IPS-20b (cell line): ENCODE measurements around the gene SPATA6.
"Not testable (repeated sequence)": the region's sequence is repeated elsewhere in the genome, so short reads cannot be mapped to it uniquely, and the experiment has no call there.

Experiments used
- H3K27ac ChIP-seq: one replicate; pipeline ENCODE4 v1.5.1; 2013; ENCODE audit warnings: low read length
- H3K27me3 ChIP-seq: 2 replicates; pipeline ENCODE4 v1.6.1; 2013; ENCODE audit warnings: mild to moderate bottlenecking, low read length, inconsistent platforms; ENCODE audit not compliant: insufficient read depth
- H3K36me3 ChIP-seq: 2 replicates; pipeline ENCODE4 v1.6.1; 2013; ENCODE audit warnings: low read depth, mild to moderate bottlenecking, inconsistent platforms, low read length, moderate library complexity; ENCODE audit not compliant: insufficient read depth
- H3K4me1 ChIP-seq: 2 replicates; pipeline ENCODE4 v1.6.1; 2013; ENCODE audit warnings: mild to moderate bottlenecking, control low read depth, inconsistent platforms, low read length, moderate library complexity; ENCODE audit not compliant: insufficient read depth
- H3K4me3 ChIP-seq: 2 replicates; pipeline ENCODE4 v1.5.1; 2013; ENCODE audit warnings: mild to moderate bottlenecking, low read length, inconsistent platforms
- H3K9ac ChIP-seq: 2 replicates; pipeline ENCODE4 v1.6.1; 2013; ENCODE audit warnings: low read depth, mild to moderate bottlenecking, inconsistent platforms, low read length, moderate library complexity
- H3K9me3 ChIP-seq: 2 replicates; pipeline ENCODE4 v1.6.1; 2013; ENCODE audit warnings: mild to moderate bottlenecking, low read depth, low read length, inconsistent platforms; ENCODE audit not compliant: insufficient read depth

Gene SPATA6

DNA sequence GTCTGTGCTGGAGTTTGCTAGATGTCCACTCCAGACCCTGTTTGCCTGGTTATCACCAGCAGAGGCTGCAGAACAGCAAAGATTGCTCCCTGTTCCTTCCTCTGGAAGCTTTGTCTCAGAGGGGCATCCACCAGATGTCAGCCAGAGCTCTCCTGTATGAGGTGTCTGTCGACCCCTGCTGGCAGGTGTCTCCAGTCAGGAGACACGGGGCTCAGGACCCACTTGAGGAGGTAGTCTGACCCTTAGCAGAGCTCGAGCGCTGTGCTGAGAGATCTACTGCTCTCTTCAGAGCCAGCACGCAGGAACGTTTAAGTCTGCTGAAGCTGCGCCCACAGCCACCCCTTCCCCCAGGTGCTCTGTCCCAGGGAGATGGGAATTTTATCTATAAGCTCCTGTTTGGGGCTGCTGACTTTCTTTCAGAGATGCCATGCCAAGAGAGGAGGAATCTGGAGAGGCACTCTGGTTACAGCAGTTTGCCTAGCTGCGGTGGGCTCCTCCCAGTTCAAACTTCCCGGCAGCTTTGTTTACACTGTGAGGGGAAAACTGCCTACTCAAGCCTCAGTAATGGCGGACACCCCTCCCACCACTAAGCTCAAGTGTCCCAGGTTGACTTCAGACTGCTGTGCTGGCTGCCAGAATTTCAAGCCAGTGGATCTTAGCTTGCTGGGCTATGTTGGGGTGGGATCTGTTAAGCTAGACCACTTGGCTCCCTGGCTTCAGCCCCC is 187.1 kb downstream of the SPATA6 start:
- H3K9me3 ChIP-seq, H3K4me3 ChIP-seq, H3K36me3 ChIP-seq: not testable (repeated sequence)

DNA sequence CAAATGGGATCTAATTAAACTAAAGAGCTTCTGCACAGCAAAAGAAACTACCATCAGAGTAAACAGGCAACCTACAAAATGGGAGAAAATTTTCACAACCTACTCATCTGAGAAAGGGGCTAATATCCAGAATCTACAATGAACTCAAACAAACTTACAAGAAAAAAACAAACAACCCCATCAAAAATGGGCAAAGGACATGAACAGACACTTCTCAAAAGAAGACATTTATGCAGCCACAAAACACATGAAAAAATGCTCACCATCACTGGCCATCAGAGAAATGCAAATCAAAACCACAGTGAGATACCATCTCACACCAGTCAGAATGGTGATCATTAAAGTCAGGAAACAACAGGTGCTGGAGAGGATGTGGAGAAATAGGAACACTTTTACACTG is 189.7 kb downstream of the SPATA6 start:
- H3K27me3 ChIP-seq, H3K4me3 ChIP-seq, H3K36me3 ChIP-seq, H3K27ac ChIP-seq, H3K9ac ChIP-seq, H3K4me1 ChIP-seq, H3K9me3 ChIP-seq: not testable (repeated sequence)

More for the DNA sequence above, 187.1 kb downstream of the SPATA6 start:
- not testable (repeated sequence) for H3K4me1 ChIP-seq, H3K27ac ChIP-seq, H3K9ac ChIP-seq, H3K27me3 ChIP-seq

GRCh38 chr1:48277437-48277836 is 194.6 kb downstream of the SPATA6 start:
- H3K4me3 ChIP-seq, H3K4me1 ChIP-seq, H3K9ac ChIP-seq, H3K27me3 ChIP-seq, H3K36me3 ChIP-seq, H3K27ac ChIP-seq: not testable (repeated sequence)
- peaks cover 13% of the 10 kb centered on the region for H3K9me3 ChIP-seq

- Histone ChIP-seq H3K9ac (no peak overlapping the region), H3K4me1 (no peaks in the 10 kb centered on the region), H3K9me3 (no peaks in the 10 kb centered on the region), H3K4me3 (no peak overlapping the region), H3K27ac (no peak overlapping the region), H3K36me3 (no peaks in the 10 kb centered on the region), H3K27me3 (no peaks in the 10 kb centered on the region)
Observed at GRCh38 chr1:48266576-48266975, 205.4 kb downstream of the SPATA6 start.

DNA sequence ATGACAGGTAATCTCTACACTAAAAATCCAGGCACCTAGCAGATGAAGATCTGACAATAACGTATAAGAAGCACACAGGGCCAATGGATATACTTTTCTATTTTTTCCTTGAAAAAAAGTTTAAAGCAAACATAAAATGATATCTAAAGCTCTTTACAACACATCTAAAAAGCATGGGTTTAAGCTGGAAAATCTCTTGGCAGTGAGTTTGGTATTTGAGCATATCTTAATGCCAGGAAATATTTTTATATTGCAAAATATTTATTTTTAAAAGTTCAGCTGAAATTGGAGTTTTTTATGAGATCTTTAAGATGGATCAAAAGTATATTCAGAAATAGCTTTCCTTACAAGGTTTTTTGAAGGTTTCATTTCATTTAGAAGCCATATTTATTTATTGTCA is 209.0 kb downstream of the SPATA6 start:
- no peaks in the 10 kb centered on the region for H3K4me1 ChIP-seq
- H3K4me3 ChIP-seq = no peak overlapping the region
- H3K9me3 ChIP-seq = no peaks in the 10 kb centered on the region
- no peaks in the 10 kb centered on the region for H3K27me3 ChIP-seq
- no peak overlapping the region for H3K27ac ChIP-seq
- H3K9ac ChIP-seq = no peak overlapping the region
- no peaks in the 10 kb centered on the region for H3K36me3 ChIP-seq

DNA sequence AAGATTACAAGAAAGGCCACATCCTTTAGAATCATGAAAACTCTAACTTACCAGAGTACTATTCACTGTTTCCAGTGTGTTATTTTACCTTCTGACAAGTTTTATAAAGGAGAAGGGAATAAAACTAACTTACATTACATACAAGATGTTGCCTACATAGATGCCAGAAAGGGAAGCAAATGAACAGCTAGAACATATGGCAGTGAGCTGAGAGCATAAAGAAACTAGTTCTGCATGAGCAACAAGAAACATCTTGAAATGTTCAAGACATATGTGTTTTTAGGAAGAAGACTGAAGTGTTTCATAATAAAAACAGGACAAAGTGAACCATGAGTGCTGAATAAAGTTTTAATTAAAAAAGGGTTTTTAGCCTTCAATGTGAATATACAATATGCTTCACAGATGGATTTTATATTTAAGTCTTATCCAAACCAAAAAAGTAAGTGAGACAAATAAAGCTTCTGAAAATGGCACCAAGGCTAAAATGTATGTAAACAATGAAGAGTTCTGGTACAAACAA is 210.1 kb downstream of the SPATA6 start:
- Histone ChIP-seq H3K4me3 (no peak overlapping the region), H3K9ac (no peak overlapping the region), H3K4me1 (no peaks in the 10 kb centered on the region), H3K9me3 (no peaks in the 10 kb centered on the region), H3K27ac (no peak overlapping the region), H3K27me3 (no peaks in the 10 kb centered on the region), H3K36me3 (no peaks in the 10 kb centered on the region)

DNA sequence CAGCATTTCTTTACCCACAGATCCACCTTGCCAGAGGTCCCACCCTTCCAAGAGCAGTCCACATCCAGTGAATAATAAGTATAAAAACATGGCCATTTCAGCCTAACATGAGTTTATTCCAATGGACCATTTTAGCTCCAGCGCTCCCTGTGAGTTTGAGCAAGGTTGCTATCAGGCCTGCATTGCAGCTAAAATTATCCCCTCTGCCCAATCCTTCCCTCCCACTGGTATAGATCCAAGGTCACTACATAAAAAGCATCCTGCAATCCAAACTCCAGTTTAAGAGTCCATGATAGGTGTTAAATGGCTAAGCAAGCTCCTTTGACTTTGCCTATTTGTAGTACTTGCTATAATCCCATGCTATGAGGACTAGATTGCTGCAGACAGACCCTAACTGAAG is 213.9 kb downstream of the SPATA6 start:
- no peaks in the 10 kb centered on the region for H3K27me3 ChIP-seq
- H3K9ac ChIP-seq = no peak overlapping the region
- H3K4me1 ChIP-seq = no peaks in the 10 kb centered on the region
- H3K9me3 ChIP-seq = no peaks in the 10 kb centered on the region
- H3K27ac ChIP-seq = no peak overlapping the region
- H3K4me3 ChIP-seq = no peak overlapping the region
- H3K36me3 ChIP-seq = no peaks in the 10 kb centered on the region

- H3K36me3 ChIP-seq = no peaks in the 10 kb centered on the region
- no peak overlapping the region for H3K4me3 ChIP-seq
- H3K4me1 ChIP-seq = no peaks in the 10 kb centered on the region
- H3K27ac ChIP-seq = no peak overlapping the region
- H3K9me3 ChIP-seq = no peaks in the 10 kb centered on the region
- H3K9ac ChIP-seq = no peak overlapping the region
- H3K27me3 ChIP-seq = no peaks in the 10 kb centered on the region
Observed at GRCh38 chr1:48254254-48254653, 217.8 kb downstream of the SPATA6 start.

DNA sequence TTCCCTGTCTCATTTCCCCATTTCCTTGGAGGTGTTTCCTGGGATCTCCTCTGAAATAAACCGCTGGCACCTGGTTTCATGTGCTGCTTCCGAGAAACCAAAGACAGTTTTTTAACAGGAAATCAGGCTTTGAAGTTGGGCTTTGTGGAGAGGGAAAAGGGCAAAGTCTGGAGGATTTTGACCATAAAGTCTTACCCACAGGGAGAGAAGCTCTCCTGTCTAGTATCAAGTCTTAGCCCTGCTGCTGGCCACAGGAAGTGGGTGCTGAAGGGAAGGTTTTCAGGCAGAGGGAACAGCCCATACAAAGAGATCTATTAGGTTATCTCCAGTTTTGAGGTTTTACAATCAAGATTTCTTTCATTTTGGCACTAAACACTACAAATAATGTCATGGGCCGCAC is 220.2 kb downstream of the SPATA6 start:
- H3K27ac ChIP-seq = no peak overlapping the region
- no peaks in the 10 kb centered on the region for H3K27me3 ChIP-seq
- no peak overlapping the region for H3K9ac ChIP-seq

DNA sequence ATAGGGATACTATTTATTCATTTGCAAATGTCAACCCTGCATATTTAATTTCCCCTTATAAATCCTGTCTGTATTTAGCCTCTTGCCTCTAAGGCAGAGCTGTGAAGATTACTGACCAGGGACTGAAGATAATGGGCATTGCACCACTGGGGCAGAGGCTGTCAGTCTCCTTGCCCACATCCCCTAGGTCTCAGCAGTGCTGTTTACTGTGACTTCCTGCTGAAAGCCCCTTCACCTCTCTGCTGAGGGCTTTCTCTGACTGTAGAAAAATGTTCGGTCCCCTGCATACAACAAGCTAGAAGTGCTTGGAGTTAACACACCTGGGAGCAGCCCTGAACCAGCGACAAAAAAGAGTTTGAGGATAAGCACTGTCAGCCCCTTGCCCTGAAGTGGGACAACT is 220.7 kb downstream of the SPATA6 start:
- no peak overlapping the region for H3K4me3 ChIP-seq
- H3K9ac ChIP-seq = no peak overlapping the region

More for the DNA sequence above, 220.2 kb downstream of the SPATA6 start:
- H3K4me3 ChIP-seq = no peak overlapping the region
- no peaks in the 10 kb centered on the region for H3K36me3 ChIP-seq
- H3K4me1 ChIP-seq = no peaks in the 10 kb centered on the region
- H3K9me3 ChIP-seq = no peaks in the 10 kb centered on the region

DNA sequence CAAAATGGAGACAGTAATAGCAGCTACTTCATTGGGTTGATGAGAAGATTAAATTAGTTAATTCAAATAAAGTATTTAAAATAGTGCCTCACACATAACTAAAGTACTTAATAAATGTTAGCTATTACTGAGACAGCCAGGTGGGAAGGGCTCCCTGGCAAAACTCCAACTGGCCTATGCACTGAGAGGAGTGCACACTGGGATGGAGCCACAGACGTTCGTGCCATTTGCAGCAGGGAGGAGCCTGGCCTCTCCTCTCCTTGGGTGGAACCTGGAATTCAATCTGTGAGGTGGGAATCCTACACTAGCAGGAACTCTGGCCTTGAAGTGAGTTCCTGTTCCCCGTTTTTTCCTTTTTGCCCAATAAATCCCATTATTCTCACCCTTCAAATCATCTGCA is 221.4 kb downstream of the SPATA6 start:
- Histone ChIP-seq H3K4me1 (no peaks in the 10 kb centered on the region), H3K36me3 (no peaks in the 10 kb centered on the region), H3K27ac (no peak overlapping the region)

More for the DNA sequence above, 220.7 kb downstream of the SPATA6 start:
- H3K36me3 ChIP-seq = no peaks in the 10 kb centered on the region
- H3K4me1 ChIP-seq = no peaks in the 10 kb centered on the region
- no peaks in the 10 kb centered on the region for H3K27me3 ChIP-seq
- H3K9me3 ChIP-seq = no peaks in the 10 kb centered on the region
- no peak overlapping the region for H3K27ac ChIP-seq

DNA sequence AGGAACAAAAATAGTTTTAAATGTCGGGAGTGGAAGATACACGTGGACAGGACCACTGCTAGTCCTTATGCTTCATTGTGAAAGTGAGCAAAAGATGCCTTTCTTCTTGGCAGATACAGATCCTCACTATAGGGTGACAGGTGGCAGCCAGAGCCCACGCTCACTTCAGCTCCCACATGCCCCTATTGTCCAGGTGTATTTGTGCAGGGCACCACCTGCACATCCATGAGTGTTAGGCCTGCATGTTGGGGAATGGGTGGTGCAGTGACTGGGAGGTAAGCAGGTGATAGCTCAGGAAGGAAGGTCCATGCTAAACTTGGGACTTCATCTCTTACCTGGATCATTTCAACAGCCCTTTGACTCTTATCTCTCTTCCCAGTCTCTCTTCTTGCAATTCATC is 222.1 kb downstream of the SPATA6 start:
- no peaks in the 10 kb centered on the region for H3K9me3 ChIP-seq
- H3K4me1 ChIP-seq = no peaks in the 10 kb centered on the region
- H3K4me3 ChIP-seq = no peak overlapping the region
- H3K36me3 ChIP-seq = no peaks in the 10 kb centered on the region
- H3K27ac ChIP-seq = no peak overlapping the region
- no peaks in the 10 kb centered on the region for H3K27me3 ChIP-seq
- H3K9ac ChIP-seq = no peak overlapping the region

More for the DNA sequence above, 221.4 kb downstream of the SPATA6 start:
- no peaks in the 10 kb centered on the region for H3K27me3 ChIP-seq
- no peak overlapping the region for H3K4me3 ChIP-seq
- H3K9ac ChIP-seq = no peak overlapping the region
- no peaks in the 10 kb centered on the region for H3K9me3 ChIP-seq
